Measurements from ENCODE around the gene KDM1A.

Gene KDM1A

GRCh38 chr1:23101887-23102286 is 82.6 kb downstream of the KDM1A start:
- ChIA-PET CTCF (interaction anchor here (1.5 to 20.1 kb wide), 3 partner anchors 8 to 138 kb away, joined by 3 to 641 read pairs (median 5); no protein-coding TSS in a partner anchor), POLR2A (no interaction called here)
- DNase-seq (ENCODE audit: extremely low spot score): no peak
- TF ChIP-seq CTCF (IDR thresholded peaks at IDR 0.05; ENCODE audit: control extremely low read depth, extremely low read depth, low read depth, missing control alignments): no peak

- no peak for DNase-seq (ENCODE audit: extremely low spot score)
- TF ChIP-seq CTCF (IDR thresholded peaks at IDR 0.05; ENCODE audit: control extremely low read depth, extremely low read depth, low read depth, missing control alignments): no peak
- POLR2A ChIA-PET: no interaction called here
- CTCF ChIA-PET: interaction anchor here (1.1 to 20.1 kb wide), 5 partner anchors 9 to 138 kb away, joined by 3 to 641 read pairs (median 4); no protein-coding TSS in a partner anchor
These were observed 83.0 kb downstream of the KDM1A start for GRCh38 chr1:23102289-23102688.

- no peak for TF ChIP-seq CTCF (IDR thresholded peaks at IDR 0.05; ENCODE audit: control extremely low read depth, extremely low read depth, low read depth, missing control alignments)
- ChIA-PET CTCF (interaction anchor here (0.9 to 20.1 kb wide), 5 partner anchors 10 to 78 kb away, joined by 3 to 641 read pairs (median 4); no protein-coding TSS in a partner anchor), POLR2A (no interaction called here)
- peak; percentile 52 for DNase-seq (ENCODE audit: extremely low spot score)
These were observed 84.0 kb downstream of the KDM1A start for GRCh38 chr1:23103001-23103889.

GRCh38 chr1:23108918-23109533 is 89.8 kb downstream of the KDM1A start:
- DNase-seq (ENCODE audit: extremely low spot score): no peak
- CTCF ChIA-PET: interaction anchor here (0.7 to 9.1 kb wide), 7 partner anchors 10 to 76 kb away, joined by 3 to 83 read pairs (median 3); no protein-coding TSS in a partner anchor
- no peak for TF ChIP-seq CTCF (IDR thresholded peaks at IDR 0.05; ENCODE audit: control extremely low read depth, extremely low read depth, low read depth, missing control alignments)
- POLR2A ChIA-PET: no interaction called here

GRCh38 chr1:23110391-23110790 is 91.1 kb downstream of the KDM1A start:
- POLR2A ChIA-PET: no interaction called here
- no peak for TF ChIP-seq CTCF (IDR thresholded peaks at IDR 0.05; ENCODE audit: control extremely low read depth, extremely low read depth, low read depth, missing control alignments)
- CTCF ChIA-PET: interaction anchor here (0.9 to 9.1 kb wide), 7 partner anchors 9 to 74 kb away, joined by 3 to 83 read pairs (median 4); no protein-coding TSS in a partner anchor
- DNase-seq (ENCODE audit: extremely low spot score): no peak
